PFSK-1 (cell line): ENCODE measurements around the gene IPPK.

Experiments
- FOXP2 ChIP-seq: optimal IDR thresholded peaks from 2 replicates; pipeline ENCODE3; 2011; ENCODE audit warnings: borderline replicate concordance, control low read depth, inconsistent platforms; ENCODE audit not compliant: insufficient read depth; ENCODE audit errors: extremely low read length, extremely low read depth
- POLR2AphosphoS5 ChIP-seq: IDR thresholded peaks from 2 replicates; pipeline ENCODE4 v1.6.1; 2012; ENCODE audit warnings: low read depth, mild to moderate bottlenecking, control low read depth, low read length, moderate library complexity
- SIN3A ChIP-seq: IDR thresholded peaks from 2 replicates; pipeline ENCODE4 v1.6.1; 2012; ENCODE audit warnings: mild to moderate bottlenecking, low read length, moderate library complexity, borderline replicate concordance; ENCODE audit not compliant: insufficient read depth
- TAF1 ChIP-seq: IDR thresholded peaks from 2 replicates; pipeline ENCODE4 v1.6.1; 2012; ENCODE audit warnings: low read length, control low read depth, borderline replicate concordance; ENCODE audit not compliant: insufficient read depth
- TF ChIP-seq, protein P1 (sequence below), 2 experiments: IDR thresholded peaks; 2 replicates each; pipeline versions ENCODE4 v1.6.1 to v1.8.0; 2011 to 2012; ENCODE audit warnings: low read depth in 2 of 2, low read length in 2 of 2, control low read depth in 1 of 2, inconsistent platforms in 1 of 2, mild to moderate bottlenecking in 1 of 2, moderate library complexity in 1 of 2; ENCODE audit not compliant: insufficient read depth in 1 of 2

The IPPK gene

DNA sequence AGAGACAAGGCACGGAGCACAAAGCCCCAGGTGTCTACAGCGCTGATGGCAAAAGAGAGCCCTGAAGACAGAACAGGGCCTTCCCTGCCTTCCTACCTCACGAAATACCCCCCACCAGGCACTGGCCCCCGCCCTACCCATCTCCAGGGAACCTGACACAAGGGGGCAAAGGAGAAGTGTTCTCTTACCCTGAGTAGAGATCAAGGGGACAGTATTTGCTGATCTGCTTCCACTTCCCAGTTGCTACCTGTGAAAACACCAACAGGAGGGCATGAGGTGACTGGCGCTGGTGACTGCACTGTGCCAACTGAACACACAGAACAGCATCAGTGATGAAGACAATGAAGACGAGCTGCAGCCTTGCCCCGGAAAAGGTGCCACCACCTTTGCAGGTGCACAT is 27.4 kb downstream of the IPPK start:
- no peak for TF ChIP-seq SIN3A
- TF ChIP-seq FOXP2 = no peak
- TF ChIP-seq, protein P1, sequence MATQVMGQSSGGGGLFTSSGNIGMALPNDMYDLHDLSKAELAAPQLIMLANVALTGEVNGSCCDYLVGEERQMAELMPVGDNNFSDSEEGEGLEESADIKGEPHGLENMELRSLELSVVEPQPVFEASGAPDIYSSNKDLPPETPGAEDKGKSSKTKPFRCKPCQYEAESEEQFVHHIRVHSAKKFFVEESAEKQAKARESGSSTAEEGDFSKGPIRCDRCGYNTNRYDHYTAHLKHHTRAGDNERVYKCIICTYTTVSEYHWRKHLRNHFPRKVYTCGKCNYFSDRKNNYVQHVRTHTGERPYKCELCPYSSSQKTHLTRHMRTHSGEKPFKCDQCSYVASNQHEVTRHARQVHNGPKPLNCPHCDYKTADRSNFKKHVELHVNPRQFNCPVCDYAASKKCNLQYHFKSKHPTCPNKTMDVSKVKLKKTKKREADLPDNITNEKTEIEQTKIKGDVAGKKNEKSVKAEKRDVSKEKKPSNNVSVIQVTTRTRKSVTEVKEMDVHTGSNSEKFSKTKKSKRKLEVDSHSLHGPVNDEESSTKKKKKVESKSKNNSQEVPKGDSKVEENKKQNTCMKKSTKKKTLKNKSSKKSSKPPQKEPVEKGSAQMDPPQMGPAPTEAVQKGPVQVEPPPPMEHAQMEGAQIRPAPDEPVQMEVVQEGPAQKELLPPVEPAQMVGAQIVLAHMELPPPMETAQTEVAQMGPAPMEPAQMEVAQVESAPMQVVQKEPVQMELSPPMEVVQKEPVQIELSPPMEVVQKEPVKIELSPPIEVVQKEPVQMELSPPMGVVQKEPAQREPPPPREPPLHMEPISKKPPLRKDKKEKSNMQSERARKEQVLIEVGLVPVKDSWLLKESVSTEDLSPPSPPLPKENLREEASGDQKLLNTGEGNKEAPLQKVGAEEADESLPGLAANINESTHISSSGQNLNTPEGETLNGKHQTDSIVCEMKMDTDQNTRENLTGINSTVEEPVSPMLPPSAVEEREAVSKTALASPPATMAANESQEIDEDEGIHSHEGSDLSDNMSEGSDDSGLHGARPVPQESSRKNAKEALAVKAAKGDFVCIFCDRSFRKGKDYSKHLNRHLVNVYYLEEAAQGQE (IDR thresholded peaks at IDR 0.05; ENCODE audit: insufficient read depth in 1 of 2, low read depth in 2 of 2, low read length in 2 of 2) = no peak

DNA sequence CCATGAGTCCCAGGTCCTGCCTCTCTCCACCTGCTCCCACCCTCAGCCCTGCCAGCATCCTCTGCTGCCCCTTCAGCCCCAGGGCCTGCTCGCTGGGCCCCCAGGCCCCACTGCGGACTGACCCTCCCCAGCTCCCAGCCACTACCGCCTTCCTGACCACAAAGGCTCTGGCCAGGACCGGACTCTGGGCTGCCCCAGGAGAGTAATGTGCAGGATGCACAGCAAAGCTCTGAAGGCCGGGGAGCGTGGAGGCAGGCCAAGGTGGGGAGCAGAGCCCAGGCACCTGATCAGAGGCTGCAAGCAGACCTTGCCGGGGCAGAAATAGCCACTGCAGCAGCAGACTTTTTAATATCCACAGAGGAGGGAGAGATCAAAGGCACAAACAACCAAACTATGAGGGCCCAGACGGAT is 27.9 kb downstream of the IPPK start:
- no peak for TF ChIP-seq TAF1
- no peak for TF ChIP-seq SIN3A
- TF ChIP-seq POLR2AphosphoS5 = no peak
- TF ChIP-seq, protein P1 (IDR thresholded peaks at IDR 0.05; ENCODE audit: insufficient read depth in 1 of 2, low read depth in 2 of 2, low read length in 2 of 2) = no peak
- no peak for TF ChIP-seq FOXP2

DNA sequence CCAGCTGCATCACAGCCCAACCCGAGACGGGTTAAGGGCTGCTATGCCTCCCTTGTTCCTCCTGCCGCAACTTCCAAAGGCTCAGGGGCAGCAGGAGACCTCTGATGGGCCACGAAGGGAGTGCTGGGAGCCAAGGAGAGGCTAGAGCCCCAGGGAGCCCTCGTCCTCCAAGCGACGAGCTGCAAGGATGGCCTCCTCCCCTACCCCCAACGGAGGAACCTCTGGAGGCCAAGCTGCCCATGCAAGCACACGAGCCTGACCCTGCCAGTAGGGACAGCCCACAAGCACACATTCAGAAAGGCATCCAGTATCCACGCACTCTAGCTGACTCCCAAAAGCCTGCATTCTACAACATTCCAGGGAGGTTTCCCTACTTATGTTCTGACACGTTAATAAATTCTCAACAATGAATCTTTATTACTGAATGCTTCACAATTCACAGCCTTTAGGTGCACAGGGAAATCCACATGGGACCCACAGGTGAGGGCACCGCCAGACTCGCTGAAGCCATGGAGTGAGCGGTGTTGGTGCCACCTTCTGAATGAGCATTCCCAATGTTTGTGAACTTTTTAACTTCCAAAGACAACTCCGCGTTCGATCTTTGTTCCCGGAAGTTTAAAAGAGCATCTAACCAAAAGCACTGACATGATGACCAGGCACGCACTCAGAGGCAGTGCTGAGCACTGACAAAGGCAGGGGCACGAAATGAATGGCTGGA is 28.7 kb downstream of the IPPK start:
- TF ChIP-seq, protein P1 (IDR thresholded peaks at IDR 0.05; ENCODE audit: insufficient read depth in 1 of 2, low read depth in 2 of 2, low read length in 2 of 2) = no peak
- TF ChIP-seq FOXP2 (no peak), SIN3A (no peak), TAF1 (no peak), POLR2AphosphoS5 (no peak)

DNA sequence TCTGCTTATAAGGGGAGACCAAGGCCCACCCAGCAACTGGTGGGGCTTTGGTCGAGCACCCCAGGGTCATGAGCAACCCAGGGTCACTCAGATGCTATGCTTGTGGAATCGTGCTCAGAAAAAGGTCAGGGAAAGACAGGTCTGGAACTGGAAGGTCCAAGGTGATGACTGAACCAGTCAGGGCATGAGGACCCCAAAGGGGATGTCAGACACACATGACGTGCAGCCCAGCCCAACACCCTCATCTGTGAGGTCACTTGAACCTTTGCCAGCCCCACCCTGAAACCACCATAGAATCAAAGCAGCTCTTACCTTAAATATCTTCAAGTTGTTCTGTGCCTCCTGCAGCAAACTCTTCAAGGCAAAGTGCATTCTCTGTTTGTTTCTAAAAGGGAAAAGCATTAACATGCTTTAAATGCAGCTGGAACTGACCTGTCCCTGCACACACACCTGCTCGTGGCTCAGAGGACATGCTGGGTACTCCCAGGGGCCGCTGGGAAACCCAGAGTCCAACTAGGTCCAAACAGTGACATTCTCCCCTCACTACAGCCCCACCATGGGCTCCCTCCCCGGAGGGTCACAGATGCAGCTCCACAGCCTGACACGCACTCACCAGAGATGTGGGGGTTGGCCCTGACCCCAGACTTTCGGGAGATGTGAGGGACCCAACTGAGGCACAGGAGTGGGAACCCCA is 29.4 kb downstream of the IPPK start:
- TF ChIP-seq TAF1 (no peak), POLR2AphosphoS5 (no peak), SIN3A (no peak), FOXP2 (no peak)
- TF ChIP-seq, protein P1 (IDR thresholded peaks at IDR 0.05; ENCODE audit: insufficient read depth in 1 of 2, low read depth in 2 of 2, low read length in 2 of 2) = no peak
